Activated CD8-positive, alpha-beta T cell treated with anti-CD3 and anti-CD28 coated beads for 36 hours (primary cell): Measurements from ENCODE around the gene NCBP3. TPM values are rescaled to one million over a fixed set of nuclear protein-coding genes. Genes with fewer than 3 reads are reported as not detected.

Experiments
- ATAC-seq: fragments of 200-7000 bp; cut with Tn5 transposase; one replicate; pipeline ENCODE4 v1.10.0; 2021; ENCODE audit warnings: mild to moderate bottlenecking, moderate library complexity
- CTCF ChIA-PET: fragments of 350-600 bp; sonication (Branson Sonifier 250); formaldehyde crosslinking; loops from one replicate; lab custom pipeline; 2021; ENCODE audit warnings: antibody characterized with exemption; lab: Charles Lee
- POLR2A ChIA-PET: fragments of 350-600 bp; sonication (Branson Sonifier 250); formaldehyde crosslinking; loops from one replicate; lab custom pipeline; 2021; ENCODE audit warnings: antibody characterized with exemption; lab: Charles Lee
- DNase-seq: peaks from one replicate; pipeline ENCODE4 v3.0.0-alpha.2; 2020
- H3K27ac Mint-ChIP-seq: one replicate; pipeline ENCODE4 v1.8.0; 2021; ENCODE audit warnings: mild to moderate bottlenecking, mixed read lengths
- H3K27me3 Mint-ChIP-seq: one replicate; pipeline ENCODE4 v1.8.0; 2021; ENCODE audit warnings: mixed read lengths
- H3K36me3 Mint-ChIP-seq: one replicate; pipeline ENCODE4 v1.8.0; 2021; ENCODE audit warnings: low read depth, mixed read lengths
- H3K4me1 Mint-ChIP-seq: one replicate; pipeline ENCODE4 v1.8.0; 2021; ENCODE audit warnings: low read depth, mixed read lengths
- H3K4me3 Mint-ChIP-seq: one replicate; pipeline ENCODE4 v1.8.0; 2021; ENCODE audit warnings: mild to moderate bottlenecking, moderate library complexity, mixed read lengths
- H3K9me3 Mint-ChIP-seq: one replicate; pipeline ENCODE4 v1.8.0; 2021; ENCODE audit warnings: mixed read lengths
- CTCF ChIP-seq: fragments of 200-600 bp; IDR thresholded peaks from one replicate; pipeline ENCODE4 v1.8.0; 2022; ENCODE audit warnings: antibody characterized with exemption, mild to moderate bottlenecking
- intact Hi-C: fragments of 100-400 bp; cut with micrococcal nuclease; formaldehyde crosslinking; loops from one replicate; pipeline ENCODE4 v1.10.0; 2022
- total RNA-seq, 2 experiments: library from RNA; stranded (reverse); gene quantifications; one replicate each; pipeline ENCODE4 v1.2.3, GENCODE V29; 2021

NCBP3 gene
- total RNA-seq, 2 experiments from 2014 or later: 34.7 to 41.1 TPM

- Mint-ChIP-seq H3K9me3 (peaks cover 11% of the 10 kb centered on the region), H3K36me3 (peaks cover 10% of the 10 kb centered on the region), H3K4me3 (peak overlapping the region; percentile 34), H3K27ac (no peak overlapping the region), H3K27me3 (peaks cover 3% of the 10 kb centered on the region), H3K4me1 (peaks cover 22% of the 10 kb centered on the region)
- TF ChIP-seq CTCF: no peak
- ATAC-seq (no peak), DNase-seq (no peak)
- CTCF ChIA-PET: interaction anchor here (1.3 to 4.7 kb wide), 3 partner anchors 10 to 90 kb away, joined by 3 to 24 read pairs (median 4); partner anchors contain the start of gene NCBP3
- intact Hi-C loops: no loop called here
- POLR2A ChIA-PET: interaction anchor here (0.7 to 1.2 kb wide), 3 partner anchors 8 to 959 kb away, joined by 3 to 4 read pairs (median 3); no protein-coding TSS in a partner anchor
These were observed 90.6 kb downstream of the NCBP3 start for GRCh38 chr17:3755335-3756030.

GRCh38 chr17:3754458-3755334 is 91.3 kb downstream of the NCBP3 start:
- no peak for TF ChIP-seq CTCF
- intact Hi-C loops: no loop called here
- DNase-seq: peak; percentile 87
- H3K27me3 Mint-ChIP-seq: no peaks in the 10 kb centered on the region
- peaks cover 5% of the 10 kb centered on the region for H3K36me3 Mint-ChIP-seq
- H3K4me3 Mint-ChIP-seq: no peak overlapping the region
- POLR2A ChIA-PET: interaction anchor here (0.6 to 1.2 kb wide), 4 partner anchors 9 to 1174 kb away, joined by 3 to 4 read pairs (median 4); no protein-coding TSS in a partner anchor
- peaks cover 28% of the 10 kb centered on the region for H3K4me1 Mint-ChIP-seq
- peaks cover 6% of the 10 kb centered on the region for H3K9me3 Mint-ChIP-seq
- CTCF ChIA-PET: interaction anchor here (1.4 to 4.7 kb wide), 2 partner anchors 16 to 91 kb away, joined by 4 to 24 read pairs; partner anchors contain the start of gene NCBP3
- ATAC-seq: peak; percentile 94
- H3K27ac Mint-ChIP-seq: no peak overlapping the region

- Mint-ChIP-seq H3K4me1 (peaks cover 31% of the 10 kb centered on the region), H3K36me3 (no peaks in the 10 kb centered on the region), H3K27me3 (no peaks in the 10 kb centered on the region), H3K9me3 (no peaks in the 10 kb centered on the region), H3K4me3 (no peak overlapping the region), H3K27ac (no peak overlapping the region)
- CTCF ChIA-PET: interaction anchor here (5.3 kb wide), 1 partner anchor 16 kb away, joined by 44 read pairs; no protein-coding TSS in a partner anchor
- ATAC-seq: no peak
- TF ChIP-seq CTCF: no peak
- POLR2A ChIA-PET: interaction anchor here (0.6 to 1.2 kb wide), 5 partner anchors 9 to 1173 kb away, joined by 3 to 4 read pairs (median 3); no protein-coding TSS in a partner anchor
- DNase-seq: no peak
- intact Hi-C loops: no loop called here
These were observed 92.0 kb downstream of the NCBP3 start for GRCh38 chr17:3754066-3754457.

DNA sequence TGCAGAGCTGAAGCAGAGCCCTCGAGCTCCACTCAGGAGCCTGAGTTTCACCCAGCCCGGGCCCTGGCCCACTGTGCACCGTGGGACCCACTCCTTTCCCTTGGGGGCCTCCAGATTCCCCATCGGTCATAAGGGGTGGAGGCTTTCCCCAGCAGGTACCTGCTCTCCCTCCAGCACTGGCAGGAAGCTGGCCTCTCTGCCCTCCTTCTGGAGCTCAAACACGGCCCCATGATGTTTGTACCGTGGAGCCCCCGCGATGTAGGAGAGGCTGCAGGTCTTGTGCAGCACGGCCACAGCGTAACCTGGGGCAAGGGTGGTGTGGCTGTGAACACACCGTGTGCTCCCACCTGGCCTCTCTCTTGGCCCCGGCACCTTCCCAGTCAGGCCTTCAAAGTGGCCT is 92.4 kb downstream of the NCBP3 start:
- Mint-ChIP-seq H3K36me3 (no peaks in the 10 kb centered on the region), H3K4me3 (no peak overlapping the region), H3K4me1 (peaks cover 35% of the 10 kb centered on the region), H3K27ac (no peak overlapping the region), H3K27me3 (no peaks in the 10 kb centered on the region), H3K9me3 (no peaks in the 10 kb centered on the region)
- intact Hi-C loops: no loop called here
- TF ChIP-seq CTCF: no peak
- ChIA-PET POLR2A (interaction anchor here (1.0 kb wide), 2 partner anchors 48 to 54 kb away, joined by 3 read pairs; no protein-coding TSS in a partner anchor), CTCF (interaction anchor here (5.3 kb wide), 1 partner anchor 16 kb away, joined by 44 read pairs; no protein-coding TSS in a partner anchor)
- DNase-seq: no peak
- no peak for ATAC-seq

Other genes starting within 250 kb of the NCBP3 start
- gene TRPV1, start 236.8 kb downstream of the NCBP3 start, total RNA-seq: 1 to 10 TPM; 2.1 to 2.7 TPM
- gene SHPK, start 210.0 kb downstream of the NCBP3 start, total RNA-seq: 10 to 100 TPM; 10.0 TPM
- gene CTNS, start 209.5 kb downstream of the NCBP3 start, total RNA-seq: 1 to 10 TPM; 6.4 to 9.3 TPM
- 10 to 100 TPM; 14.3 to 15.1 TPM for gene TAX1BP3, start 177.7 kb downstream of the NCBP3 start, total RNA-seq
- 10 to 100 TPM; 50.8 to 58.7 TPM for gene EMC6, start 177.4 kb downstream of the NCBP3 start, total RNA-seq
- gene P2RX5, start 150.1 kb downstream of the NCBP3 start, total RNA-seq: 10 to 100 TPM; 35.7 to 39.5 TPM
- 10 to 100 TPM; 20.7 to 21.3 TPM for gene HASPIN, start 122.3 kb downstream of the NCBP3 start, total RNA-seq
- gene ITGAE, start 45.1 kb downstream of the NCBP3 start, total RNA-seq: 10 to 100 TPM; 31.8 to 32.4 TPM
- 1 to 10 TPM; 6.7 to 6.9 TPM for gene CAMKK1, start 46.8 kb upstream of the NCBP3 start, total RNA-seq
- gene P2RX1, start 70.2 kb upstream of the NCBP3 start, total RNA-seq: 1 to 10 TPM in 1 of 2 experiments, under 1 TPM in 1; 0.43 to 1.7 TPM
- gene ATP2A3, start 118.2 kb upstream of the NCBP3 start, total RNA-seq: 100 to 1,000 TPM; 113 to 117 TPM